DLD1 (cell line): ENCODE results near the gene TOM1L2.

Source experiments
- in situ Hi-C: cut with HindIII; loops from 2 replicates; pipeline ENCODE4 v1.10.0; 2017; ENCODE audit warnings: low sequenced_read_pairs

TOM1L2 gene

DNA sequence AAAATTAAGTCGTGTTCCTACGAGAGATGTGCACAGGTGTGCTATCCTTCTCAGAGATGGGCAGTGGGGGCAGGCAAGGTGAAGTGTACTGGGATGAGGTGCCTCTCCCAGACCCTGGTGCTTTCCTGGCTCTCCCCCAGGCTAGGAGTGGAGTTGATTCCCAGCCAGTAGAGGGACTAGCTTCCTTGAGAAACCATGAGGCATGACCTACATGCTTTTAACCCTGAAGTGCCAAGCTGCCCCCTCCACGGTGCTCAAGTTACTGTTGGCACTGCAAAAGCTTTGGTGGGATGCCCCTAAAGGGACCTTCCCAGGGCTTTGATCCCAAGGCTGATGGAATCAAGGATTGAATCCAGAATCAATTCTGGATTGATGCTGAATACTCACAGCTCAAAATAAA is 88.4 kb downstream of the TOM1L2 start:
- in situ Hi-C loops, result loop anchor here (25.0 kb wide), 1 partner anchor 522 kb away; no protein-coding TSS in a partner anchor

DNA sequence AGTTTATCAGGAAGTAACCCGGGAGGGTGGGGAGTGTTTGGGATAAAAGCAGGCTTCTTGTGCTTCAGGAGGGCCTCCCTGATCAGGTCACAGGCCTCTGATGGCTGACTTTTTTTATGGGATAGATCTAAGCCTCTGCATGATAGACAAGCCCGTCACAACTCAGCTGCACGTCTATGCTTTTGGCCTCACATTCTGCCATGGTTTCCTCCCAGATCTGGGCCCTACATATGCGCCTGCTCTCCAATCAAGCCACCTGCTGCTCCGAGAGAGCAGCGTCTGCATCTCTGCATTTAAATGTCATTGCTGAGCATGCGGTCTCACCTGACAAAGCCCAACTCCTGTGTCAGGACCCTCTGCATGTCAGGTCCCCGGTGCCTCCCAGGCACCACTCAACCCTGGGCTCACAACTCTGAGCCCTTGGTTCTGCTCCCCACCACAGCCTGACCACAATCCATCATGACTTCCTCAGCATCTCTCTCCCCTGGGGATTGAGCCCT is 90.1 kb downstream of the TOM1L2 start:
- in situ Hi-C loops, result loop anchor here (25.0 kb wide), 1 partner anchor 520 kb away; no protein-coding TSS in a partner anchor

DNA sequence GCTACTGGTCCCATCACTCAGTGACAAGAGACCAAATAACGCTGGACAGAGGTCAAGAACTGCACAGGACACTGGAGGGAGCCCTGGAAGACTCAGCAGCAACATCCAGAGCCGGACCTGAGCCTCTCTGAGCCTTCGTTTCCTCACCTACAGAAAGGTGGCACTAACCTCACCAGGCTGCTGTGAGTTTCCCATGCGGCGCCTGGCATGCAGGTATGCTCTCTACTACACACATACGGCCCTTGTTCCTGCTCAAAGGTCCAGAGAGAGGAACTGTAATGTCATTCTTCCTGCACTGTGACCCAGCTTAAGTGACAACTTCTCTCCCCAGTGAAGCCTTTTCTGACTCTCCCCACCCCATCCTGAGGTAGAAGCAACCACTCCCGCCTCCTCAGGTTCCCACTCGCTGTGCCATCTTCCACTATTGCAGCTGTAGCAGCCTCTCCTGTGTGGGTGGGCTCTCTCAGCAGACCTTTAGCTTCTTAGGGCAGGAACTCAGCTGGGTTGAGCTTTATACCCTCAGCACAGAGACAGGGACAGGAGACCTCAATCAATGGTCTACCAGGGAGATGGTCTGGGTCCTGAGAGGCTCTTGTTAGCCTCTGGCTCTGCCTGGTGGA is 91.5 kb downstream of the TOM1L2 start:
- in situ Hi-C loops, result loop anchor here (25.0 kb wide), 1 partner anchor 518 kb away; no protein-coding TSS in a partner anchor

DNA sequence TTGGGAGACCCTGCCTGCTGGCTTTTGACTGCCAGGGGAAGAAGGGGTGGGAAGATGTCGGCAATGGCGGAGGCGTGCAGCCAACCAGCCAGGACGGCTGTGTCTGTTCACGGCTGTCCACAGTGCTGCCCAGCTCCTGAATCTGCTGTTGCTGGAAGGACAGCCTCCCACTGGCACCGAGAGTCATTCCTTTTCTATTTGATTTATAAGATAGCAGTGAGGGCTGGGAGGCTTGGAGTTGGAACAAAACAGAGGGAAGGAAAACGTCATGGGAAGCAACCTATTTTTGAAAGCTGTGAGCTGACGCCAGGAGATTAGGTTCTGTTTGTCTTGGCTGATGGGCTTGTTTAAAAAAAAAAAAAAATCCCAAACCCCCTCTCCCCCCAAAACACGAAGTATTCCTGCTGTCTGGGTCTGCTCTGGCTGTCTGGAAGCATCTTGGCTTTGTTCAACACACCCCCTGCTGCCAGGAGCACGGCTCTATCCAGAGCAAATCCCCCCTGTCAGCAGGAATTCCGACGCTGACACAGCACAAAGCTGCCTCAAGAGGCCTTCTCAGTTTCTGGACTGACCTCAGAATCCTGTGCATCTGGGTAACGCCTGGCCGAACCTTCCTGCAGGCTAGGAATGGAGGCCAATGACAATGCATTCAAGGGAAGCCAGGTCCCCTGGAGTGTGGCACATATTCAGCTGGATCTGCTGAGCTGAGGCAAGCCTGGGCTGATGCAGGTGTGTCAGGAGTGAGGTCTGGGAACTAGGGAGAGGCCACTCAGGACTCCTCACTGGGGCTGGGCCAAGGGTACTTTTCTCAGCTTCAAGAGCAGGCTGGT is 94.5 kb downstream of the TOM1L2 start:
- in situ Hi-C loops, result loop anchor here (25.0 kb wide), 1 partner anchor 515 kb away; no protein-coding TSS in a partner anchor

DNA sequence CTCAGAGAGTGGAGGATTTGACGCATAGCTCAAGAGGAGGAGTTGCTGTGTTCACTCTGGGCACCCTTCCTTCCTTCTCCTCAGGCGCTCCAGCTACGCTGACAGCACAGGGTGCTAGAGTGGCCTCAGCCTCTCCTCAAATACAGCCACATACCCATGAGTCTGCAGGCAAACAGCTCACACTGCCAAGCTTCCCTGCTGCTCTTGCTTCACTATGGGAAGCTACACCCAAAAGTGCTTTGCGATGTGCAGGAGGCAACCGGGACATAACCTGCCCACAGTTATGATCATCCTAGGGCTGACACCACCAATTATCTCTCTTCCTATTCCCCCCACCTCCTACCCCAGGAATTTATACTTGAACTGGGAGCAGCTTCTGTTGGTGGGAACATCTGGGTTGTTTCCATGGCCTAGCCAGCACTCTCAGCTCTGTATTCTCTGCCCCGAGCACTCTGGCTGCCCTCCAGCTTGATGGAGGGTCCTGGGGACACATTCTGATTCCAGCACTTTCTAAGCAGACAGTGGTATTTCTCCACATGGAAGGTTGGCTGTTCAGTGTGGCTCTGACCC is 95.2 kb downstream of the TOM1L2 start:
- in situ Hi-C loops, result loop anchor here (25.0 kb wide), 1 partner anchor 515 kb away; no protein-coding TSS in a partner anchor

- in situ Hi-C loops, result no loop called here
Observed at GRCh38 chr17:17874478-17874877, 97.7 kb downstream of the TOM1L2 start.

GRCh38 chr17:17873450-17873991 is 98.7 kb downstream of the TOM1L2 start:
- in situ Hi-C loops, result no loop called here

- in situ Hi-C loops, result no loop called here
Observed at GRCh38 chr17:17872547-17873345, 99.5 kb downstream of the TOM1L2 start.

- in situ Hi-C loops, result no loop called here
Observed at GRCh38 chr17:17871913-17872312, 100.3 kb downstream of the TOM1L2 start.

GRCh38 chr17:17870247-17870646 is 102.0 kb downstream of the TOM1L2 start:
- in situ Hi-C loops, result no loop called here

DNA sequence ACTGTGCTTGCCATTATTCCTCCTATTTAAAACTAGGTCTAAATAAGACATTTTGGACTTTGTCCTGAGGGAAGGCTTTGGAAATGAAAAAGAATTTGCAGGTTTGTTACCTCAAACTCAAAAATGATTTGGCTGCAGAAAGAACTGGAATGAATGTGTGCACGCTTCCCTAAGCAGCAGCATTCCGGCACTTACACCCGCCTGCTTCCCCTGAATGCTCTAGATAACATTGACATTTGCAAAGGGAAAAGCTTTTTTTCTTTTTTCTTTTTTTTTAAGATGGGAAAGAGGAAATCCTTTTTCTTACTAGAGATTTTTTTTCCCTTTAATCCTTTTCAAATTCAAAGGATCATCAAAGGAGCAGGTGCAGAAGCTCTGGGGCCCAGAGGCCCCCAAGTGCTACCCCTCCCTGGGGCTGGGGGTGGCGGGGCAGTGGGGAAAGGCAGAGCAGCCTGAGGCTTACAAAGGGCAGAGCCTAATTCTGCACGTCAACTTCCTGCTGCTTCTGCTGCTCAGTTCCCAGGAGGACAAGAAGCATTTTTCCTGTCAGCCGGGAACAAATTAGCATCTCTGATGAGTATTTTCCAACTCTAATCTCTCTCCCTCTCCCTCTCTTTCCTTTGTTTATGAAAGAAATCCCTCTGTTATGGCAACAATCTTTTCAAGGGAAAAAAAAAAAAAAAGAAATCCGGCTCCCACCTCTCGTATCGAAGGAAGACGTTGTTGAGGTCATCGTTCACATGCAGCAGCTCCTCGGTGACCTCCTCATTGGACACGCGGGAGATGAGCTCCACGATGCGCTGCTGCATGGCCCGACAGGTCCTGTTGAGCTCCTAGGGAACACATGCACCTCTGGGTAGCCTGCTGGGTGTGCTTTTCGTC is 103.3 kb downstream of the TOM1L2 start:
- in situ Hi-C loops, result no loop called here

GRCh38 chr17:17866897-17867296 is 105.3 kb downstream of the TOM1L2 start:
- in situ Hi-C loops, result no loop called here

DNA sequence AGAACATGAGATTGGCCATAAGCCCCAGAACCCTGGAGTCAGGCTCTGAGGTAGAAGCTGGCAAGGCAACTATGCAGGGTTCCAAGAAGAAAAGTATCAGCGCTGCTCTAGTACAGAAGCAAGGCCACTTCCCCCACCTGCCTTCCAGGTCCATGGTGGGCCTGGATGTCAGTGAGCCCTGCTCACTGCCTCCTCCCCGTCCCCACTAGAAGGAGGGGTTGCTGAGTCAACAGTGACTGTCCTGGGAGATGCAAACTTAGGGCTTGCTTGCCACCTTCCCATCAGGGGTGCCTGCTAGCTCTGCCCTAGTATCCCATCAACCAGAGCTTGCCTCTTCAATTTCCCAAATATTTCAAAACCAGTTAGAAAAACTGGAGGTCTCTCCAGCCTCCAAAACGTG is 105.8 kb downstream of the TOM1L2 start:
- in situ Hi-C loops, result no loop called here

DNA sequence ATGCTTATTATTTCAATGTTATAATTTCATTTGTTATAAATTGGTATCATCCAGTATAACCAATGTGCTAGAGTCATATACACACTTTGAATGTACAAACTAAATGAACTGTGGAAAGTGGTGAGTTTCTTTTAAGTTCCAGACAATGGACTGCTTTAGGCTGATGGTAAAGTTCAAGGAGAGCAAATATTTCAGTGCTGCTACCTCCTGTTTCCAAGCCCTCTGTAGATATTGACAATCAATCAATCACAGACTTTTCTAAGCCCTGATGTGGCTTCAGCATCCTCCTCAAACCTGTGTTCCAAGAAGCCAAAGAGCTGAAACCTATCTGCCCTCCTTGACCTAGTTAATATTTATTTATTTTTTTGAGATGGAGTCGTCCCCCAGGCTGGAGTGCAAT is 107.2 kb downstream of the TOM1L2 start:
- in situ Hi-C loops, result no loop called here

GRCh38 chr17:17860766-17861107 is 111.5 kb downstream of the TOM1L2 start:
- in situ Hi-C loops, result no loop called here

DNA sequence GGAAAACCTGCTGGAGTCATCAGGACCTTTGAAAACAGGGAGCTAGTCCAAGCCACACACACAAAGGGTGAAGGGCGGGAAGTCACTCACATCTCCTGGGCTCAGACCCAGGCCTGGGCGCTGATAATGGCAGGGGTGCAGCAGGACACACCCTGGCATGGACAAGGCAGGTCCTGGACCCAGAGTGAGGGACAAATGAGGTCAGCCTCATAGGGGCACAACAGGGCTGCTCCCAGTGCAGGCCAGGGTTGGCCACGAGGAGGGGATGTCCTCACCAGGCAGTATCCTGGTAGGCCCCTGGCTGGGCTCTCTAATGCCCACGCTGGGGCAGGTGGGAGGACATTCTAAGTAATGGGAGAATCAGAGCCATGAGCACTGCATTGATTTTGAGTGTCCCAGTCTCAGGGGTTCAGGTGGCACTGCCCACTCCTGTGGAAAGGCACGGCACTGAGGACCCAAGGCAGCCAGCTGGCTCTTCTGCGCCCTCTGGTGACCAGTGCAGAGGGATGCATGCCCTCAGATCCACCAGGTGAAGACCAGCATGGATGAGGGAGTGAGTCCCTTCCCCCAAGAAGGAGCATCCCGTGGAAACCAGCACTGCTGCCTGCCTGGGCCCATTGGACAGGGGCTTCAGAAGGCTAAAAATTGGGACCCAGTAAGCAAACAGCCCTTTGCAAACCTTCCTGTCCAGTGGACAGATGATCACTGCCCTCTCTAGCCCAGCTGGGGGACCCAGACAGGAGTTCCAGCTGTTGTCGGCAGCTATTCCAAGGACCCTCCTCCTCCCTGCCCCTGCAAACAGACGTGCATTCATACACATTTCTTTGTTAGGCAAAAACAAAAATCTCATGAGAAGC is 112.1 kb downstream of the TOM1L2 start:
- in situ Hi-C loops, result no loop called here

GRCh38 chr17:17857496-17857895 is 114.7 kb downstream of the TOM1L2 start:
- in situ Hi-C loops, result no loop called here

DNA sequence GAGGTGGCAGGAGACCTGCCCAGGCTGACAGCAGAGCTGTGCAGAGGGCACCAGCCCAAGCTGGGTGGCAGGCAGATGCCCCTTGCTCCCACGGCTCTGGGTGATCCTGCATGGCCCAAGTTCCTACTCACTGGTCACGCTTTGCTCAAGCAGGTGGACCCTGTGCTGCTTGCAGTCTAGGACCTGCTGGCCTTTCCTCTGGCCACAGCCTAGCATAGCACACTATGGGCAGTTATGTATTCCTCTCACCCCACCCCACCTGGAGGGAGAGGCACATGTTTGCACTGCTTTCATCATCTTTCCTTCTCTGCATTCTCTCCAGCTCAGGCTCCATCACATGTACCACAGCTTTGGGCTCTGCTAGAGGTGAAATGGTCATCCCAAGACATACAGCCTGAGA is 115.8 kb downstream of the TOM1L2 start:
- in situ Hi-C loops, result no loop called here

DNA sequence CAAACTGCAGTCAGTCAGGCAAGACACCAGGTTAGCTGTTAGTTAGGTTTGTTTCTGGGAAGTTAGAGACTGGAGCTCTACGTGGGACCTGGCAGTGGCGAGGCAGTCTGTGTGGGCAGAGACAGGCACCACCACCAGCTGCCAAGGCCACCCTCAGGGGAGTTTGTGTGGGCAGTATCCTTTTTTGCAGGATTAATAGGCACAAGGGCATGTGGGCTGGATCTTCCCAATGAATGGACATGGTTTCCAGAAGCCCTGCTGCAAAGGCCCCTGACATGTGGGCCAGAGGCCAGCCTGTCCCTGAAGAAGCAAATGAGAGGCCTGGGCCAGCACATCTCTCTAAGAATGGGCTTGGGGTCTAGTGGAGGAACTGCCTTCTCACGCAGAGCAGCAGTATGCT is 116.2 kb downstream of the TOM1L2 start:
- in situ Hi-C loops, result no loop called here
